GM21529 (cell line): ENCODE data around the gene TROAP.
"Not testable (repeated sequence)": the region's sequence is repeated elsewhere in the genome, so short reads cannot be mapped to it uniquely, and the experiment has no call there.

Experiments used
- ATAC-seq: cut with Tn5 transposase; IDR thresholded peaks from one replicate; pipeline ENCODE4 v1.9.1; 2021; ENCODE audit not compliant: unreplicated experiment

The TROAP gene

DNA sequence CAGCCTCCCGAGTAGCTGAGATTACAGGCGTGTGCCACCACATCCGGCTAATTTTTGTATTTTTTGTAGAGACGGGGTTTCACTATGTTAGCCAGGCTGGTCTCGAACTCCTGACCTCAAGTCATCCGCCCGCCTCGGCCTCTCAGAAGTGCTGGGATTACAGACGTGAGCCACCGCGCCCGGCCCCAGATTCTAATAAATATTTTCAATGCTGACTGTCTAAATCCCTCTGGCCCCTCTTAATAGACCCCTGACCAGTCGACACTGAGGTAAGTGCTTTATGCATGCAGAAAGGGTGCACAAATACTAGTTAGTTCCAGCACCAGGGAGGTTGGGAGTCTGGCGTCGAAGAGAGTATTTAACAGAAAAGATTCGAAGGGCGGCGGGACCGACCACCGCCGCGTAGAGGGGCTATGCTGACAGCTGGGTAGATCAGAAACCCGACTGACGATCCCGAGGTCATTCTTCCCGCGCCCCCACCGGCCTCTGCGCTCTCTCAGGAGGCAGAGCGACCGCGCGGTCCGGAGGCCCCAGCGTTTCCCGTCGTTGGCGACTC, 43.1 kb downstream of the TROAP start:
- peak; percentile 7 for ATAC-seq

DNA sequence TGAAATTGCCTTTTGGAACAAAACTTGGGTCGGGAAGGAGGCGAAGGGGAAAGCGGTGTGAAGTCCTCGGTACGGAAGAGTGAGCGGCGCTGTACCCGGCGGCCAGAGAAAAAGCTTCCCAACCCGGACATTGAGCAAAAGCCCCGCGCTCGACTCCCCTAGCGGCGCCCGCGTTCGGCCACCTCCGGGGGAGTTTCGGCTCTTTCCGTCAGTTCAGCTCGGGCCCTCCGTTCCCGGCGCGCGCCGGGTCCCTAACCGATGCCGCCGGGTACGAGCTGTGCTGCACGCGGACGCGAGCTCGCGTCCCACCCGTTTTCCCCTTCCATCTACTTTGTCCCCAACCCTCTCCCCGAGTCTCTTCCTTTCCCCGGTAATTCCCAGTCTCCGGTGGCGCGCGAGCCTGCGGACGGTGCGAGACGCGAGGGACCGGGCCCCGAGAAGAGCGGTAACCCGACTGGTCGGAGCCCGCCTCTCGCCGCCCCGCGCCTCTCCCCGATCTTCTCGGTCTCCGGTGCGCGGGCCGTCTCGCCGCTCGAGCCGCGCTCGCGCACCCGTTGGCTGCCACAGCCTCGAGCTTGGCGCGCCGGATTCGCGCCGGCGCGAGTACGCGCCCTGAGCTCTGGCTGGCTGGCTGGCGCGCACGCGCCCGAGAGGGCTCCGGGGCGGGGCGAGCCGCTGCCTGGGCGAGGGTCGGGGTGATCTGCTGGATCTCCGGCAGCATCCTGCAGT, 43.8 kb downstream of the TROAP start:
- peak; percentile 69 for ATAC-seq

GRCh38 chr12:49367381-49368239, 44.6 kb downstream of the TROAP start, which contains the start of gene SPATS2:
TSS of gene SPATS2 (plus strand) at chr12:49367462. CDS start at chr12:49461013, 93,551 bp downstream.
- no peak for ATAC-seq

DNA sequence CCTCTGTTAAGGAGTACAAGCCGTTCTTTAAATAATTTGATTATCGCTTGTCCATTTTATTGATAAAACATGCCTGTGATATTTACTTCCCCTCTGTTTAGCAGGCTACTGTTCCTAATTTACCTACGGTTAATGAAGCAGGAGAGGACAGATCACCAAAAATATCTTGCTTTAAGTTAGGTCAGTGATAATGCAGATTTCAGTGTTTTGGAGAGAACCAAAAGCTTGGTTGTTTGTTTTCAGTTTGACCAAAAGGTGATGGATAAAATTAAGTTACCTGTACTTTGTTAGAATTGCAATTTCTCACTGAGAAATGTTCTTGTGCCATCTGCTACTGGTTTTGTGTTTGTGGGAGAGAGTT, 45.2 kb downstream of the TROAP start:
- ATAC-seq, result no peak

DNA sequence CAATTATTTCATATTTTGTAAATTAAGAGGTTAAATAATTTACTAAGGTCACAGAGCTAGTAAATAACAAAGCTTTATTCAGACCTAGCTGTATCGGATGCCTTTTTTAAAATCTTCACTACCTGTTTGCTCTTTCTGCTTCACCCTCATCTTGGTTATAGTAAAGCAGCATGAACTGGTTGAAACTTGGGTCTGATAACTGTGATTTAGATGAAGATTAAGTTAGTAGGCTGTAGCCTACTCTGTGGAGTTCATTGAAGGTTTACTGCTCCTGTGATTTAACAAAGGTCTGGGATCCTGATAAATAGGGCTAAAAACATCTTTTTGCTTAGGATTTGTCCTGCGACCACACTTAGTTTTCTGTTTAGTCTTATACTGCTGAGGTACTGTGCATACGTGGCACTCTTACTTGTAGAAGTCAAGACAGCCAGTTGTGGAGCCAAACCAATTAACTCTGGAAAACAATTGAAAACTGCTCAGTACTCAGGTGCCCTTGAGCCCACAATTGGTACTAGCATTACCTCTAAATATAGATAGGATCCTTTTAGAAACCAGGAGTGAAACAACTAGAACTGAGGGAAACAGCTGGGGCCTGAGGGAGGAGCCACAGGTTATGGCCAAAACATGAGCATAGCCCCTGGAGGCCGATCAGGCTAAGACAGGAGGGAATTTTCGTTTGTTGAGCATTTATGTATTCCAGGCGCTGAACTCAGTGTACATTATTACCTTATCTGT, 46.5 kb downstream of the TROAP start:
- ATAC-seq, result peak; percentile 55

GRCh38 chr12:49370539-49370938, 47.5 kb downstream of the TROAP start:
- ATAC-seq, result no peak

DNA sequence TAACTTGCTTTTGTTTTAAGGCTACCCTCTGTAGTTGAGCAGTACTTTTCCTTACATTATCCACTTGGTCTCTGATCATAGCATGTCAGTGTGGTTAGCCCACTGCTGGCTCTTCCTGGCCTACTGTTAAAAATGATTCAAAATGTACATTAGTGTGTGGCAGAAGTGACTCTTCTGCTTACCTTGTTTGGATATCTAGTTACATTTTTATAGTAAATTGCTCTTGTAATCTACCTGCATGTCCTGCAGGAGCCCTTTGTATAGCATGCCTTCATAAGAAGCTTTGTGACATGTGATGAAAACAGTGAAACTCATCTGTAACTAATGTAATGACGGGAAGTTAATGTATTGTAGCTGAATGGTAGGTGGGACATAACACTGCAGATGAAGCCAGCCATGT, 52.4 kb downstream of the TROAP start:
- no peak for ATAC-seq

DNA sequence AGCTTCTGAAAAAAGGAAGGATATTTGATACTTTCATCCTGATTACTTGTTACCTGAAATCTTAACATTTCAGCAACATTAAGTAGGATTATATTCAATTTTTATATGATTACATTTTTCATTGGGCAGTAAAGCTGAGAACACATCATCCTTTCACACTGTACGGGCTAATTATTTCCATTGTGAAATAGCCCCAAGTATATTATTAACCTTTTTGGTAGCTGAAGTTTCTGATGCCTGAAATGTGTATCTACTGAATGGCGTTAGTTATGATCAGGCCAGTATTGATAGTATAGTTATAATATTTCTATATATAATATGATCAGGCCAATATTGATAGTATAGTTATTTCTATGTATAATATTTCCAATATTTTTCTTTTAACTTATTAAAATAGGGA, 54.3 kb downstream of the TROAP start:
- ATAC-seq, result no peak

DNA sequence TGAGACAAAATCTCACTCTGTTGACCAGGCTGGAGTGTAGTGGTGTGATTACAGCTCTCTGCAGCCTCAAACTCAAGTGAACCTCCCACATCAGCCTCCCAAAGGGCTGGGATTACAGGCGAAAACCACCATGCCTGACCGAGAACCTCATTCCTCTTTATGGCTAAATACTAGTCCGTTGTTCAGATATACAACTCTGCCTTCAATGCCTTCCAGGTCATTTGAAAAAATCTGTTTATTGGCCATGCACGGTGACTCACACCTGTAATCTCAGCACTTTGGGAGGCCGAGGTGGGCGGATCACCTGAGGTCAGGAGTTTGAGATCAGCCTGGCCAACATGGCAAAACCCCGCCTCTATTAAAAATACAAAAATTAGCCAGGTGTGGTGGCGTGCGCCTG, 57.1 kb downstream of the TROAP start:
- not testable (repeated sequence) for ATAC-seq
